A673 (cell line): ENCODE results near the gene KIF11.

ENCODE experiments used
- CTCF ChIP-seq: fragments of 300-800, 200-600 bp; sonication (generic); conservative IDR thresholded peaks from 2 replicates; pipeline ENCODE4 v1.5.1; 2017; ENCODE audit warnings: low read depth, mild to moderate bottlenecking, antibody characterized with exemption, low read length, moderate library complexity, mixed read lengths
- EZH2 ChIP-seq: fragments of 200-600 bp; sonication (generic); IDR thresholded peaks from 2 replicates; pipeline ENCODE4 v1.6.1; 2017; ENCODE audit warnings: borderline replicate concordance, low read depth, mild to moderate bottlenecking, mixed read lengths, antibody characterized with exemption, low read length; ENCODE audit not compliant: poor library complexity, severe bottlenecking

- TF ChIP-seq CTCF (no peak), EZH2 (no peak)
Observed at GRCh38 chr10:92569071-92569470, 23.9 kb upstream of the KIF11 start.
